Measurements from ENCODE around the gene FSTL4. TPM values are rescaled to one million over a fixed set of nuclear protein-coding genes. Genes with fewer than 3 reads are reported as not detected.

FSTL4 gene
- total and polyA plus RNA-seq, 2 of the 4 experiments (the other 2 are of a cell fraction) = 0.18 TPM; not detected in 1

DNA sequence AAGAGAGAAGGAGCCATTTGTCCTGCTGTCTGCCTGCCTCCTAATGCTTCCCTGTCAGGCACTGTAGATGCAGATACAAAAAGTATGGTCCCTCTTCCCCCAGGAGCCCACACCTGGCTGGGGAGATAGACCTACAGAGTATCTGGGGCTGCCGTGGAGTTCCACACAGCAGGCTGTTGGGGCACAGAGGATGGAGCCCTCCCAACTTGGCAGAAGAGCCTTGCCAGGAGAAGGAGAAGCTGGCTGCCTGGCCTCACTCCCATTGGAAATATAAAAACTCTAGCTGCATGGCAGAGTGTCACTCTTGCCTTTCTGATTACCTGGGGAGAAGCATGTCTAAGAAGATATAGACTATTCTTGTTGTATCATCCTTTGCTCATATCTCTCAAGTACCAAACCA is 160.4 kb downstream of the FSTL4 start:
- H3K18ac ChIP-seq (ENCODE audit: low read depth, low read length) = no peak overlapping the region
- H3K23ac ChIP-seq (ENCODE audit: low read depth, low read length) = no peak overlapping the region
- H3K56ac ChIP-seq (ENCODE audit: extremely low read depth, insufficient read depth, low read length) = no peak overlapping the region
- no peak overlapping the region for H4K91ac ChIP-seq (ENCODE audit: insufficient read depth, low read depth, low read length)
- H2BK20ac ChIP-seq (ENCODE audit: low read depth, low read length) = no peak overlapping the region
- H3K4me1 ChIP-seq (ENCODE audit: control insufficient read depth, insufficient read depth, low read length) = no peaks in the 10 kb centered on the region
- no peak overlapping the region for H3K4me3 ChIP-seq (ENCODE audit: insufficient read depth, low read depth, low read length)
- H3K27me3 ChIP-seq (ENCODE audit: control insufficient read depth, insufficient read depth, low read length) = no peaks in the 10 kb centered on the region; the same call in none of the 2 replicates
- H2AK9ac ChIP-seq (replicated peaks; ENCODE audit: low read depth, low read length, poor library complexity) = no peak overlapping the region
- ChIA-PET POLR2A (ENCODE audit: unreplicated experiment) (no interaction called here), CTCF (no interaction called here)
- no peaks in the 10 kb centered on the region for H4K20me1 ChIP-seq (ENCODE audit: insufficient read depth, low read length)
- no peaks in the 10 kb centered on the region for H3K9me3 ChIP-seq (ENCODE audit: control insufficient read depth, insufficient read depth, low read length)
- H2BK5ac ChIP-seq (ENCODE audit: low read depth, low read length, poor library complexity, severe bottlenecking) = no peak overlapping the region
- TF ChIP-seq, protein P1, sequence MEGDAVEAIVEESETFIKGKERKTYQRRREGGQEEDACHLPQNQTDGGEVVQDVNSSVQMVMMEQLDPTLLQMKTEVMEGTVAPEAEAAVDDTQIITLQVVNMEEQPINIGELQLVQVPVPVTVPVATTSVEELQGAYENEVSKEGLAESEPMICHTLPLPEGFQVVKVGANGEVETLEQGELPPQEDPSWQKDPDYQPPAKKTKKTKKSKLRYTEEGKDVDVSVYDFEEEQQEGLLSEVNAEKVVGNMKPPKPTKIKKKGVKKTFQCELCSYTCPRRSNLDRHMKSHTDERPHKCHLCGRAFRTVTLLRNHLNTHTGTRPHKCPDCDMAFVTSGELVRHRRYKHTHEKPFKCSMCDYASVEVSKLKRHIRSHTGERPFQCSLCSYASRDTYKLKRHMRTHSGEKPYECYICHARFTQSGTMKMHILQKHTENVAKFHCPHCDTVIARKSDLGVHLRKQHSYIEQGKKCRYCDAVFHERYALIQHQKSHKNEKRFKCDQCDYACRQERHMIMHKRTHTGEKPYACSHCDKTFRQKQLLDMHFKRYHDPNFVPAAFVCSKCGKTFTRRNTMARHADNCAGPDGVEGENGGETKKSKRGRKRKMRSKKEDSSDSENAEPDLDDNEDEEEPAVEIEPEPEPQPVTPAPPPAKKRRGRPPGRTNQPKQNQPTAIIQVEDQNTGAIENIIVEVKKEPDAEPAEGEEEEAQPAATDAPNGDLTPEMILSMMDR (conservative IDR thresholded peaks at IDR 0.05; ENCODE audit: low read depth, low read length) = no peak
- TF ChIP-seq CHD1 (IDR thresholded peaks at IDR 0.05; ENCODE audit: low read depth, low read length) (no peak), BHLHE40 (IDR thresholded peaks at IDR 0.05; ENCODE audit: low read depth, low read length) (no peak), CEBPB (IDR thresholded peaks at IDR 0.05; ENCODE audit: low read depth, low read length) (no peak), MXI1 (IDR thresholded peaks at IDR 0.05; ENCODE audit: borderline replicate concordance, low read depth, low read length) (no peak), MAFK (IDR thresholded peaks at IDR 0.05; ENCODE audit: low read depth, low read length) (no peak)
- TF ChIP-seq, protein P2, sequence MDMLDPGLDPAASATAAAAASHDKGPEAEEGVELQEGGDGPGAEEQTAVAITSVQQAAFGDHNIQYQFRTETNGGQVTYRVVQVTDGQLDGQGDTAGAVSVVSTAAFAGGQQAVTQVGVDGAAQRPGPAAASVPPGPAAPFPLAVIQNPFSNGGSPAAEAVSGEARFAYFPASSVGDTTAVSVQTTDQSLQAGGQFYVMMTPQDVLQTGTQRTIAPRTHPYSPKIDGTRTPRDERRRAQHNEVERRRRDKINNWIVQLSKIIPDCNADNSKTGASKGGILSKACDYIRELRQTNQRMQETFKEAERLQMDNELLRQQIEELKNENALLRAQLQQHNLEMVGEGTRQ (IDR thresholded peaks at IDR 0.05; ENCODE audit: low read depth, low read length) = no peak
- H3K79me1 ChIP-seq (ENCODE audit: low read depth in 1 of 2, low read length in 2 of 2) = no peaks in the 10 kb centered on the region
- in situ Hi-C loops (cut with MboI; ENCODE audit: low sequenced_read_pairs) = no loop called here
- H4K5ac ChIP-seq (ENCODE audit: low read depth, low read length) = no peak overlapping the region
- H3K4me2 ChIP-seq (ENCODE audit: low read depth, low read length) = no peak overlapping the region
- no CpG with 5 or more reads among the region's 1 CpG for WGBS, 2 experiments (ENCODE audit: extremely low coverage in 2 of 2, insufficient read length in 1 of 2)
- dilution Hi-C loops (cut with HindIII; ENCODE audit: low sequenced_read_pairs, unreplicated experiment) = no loop called here
- H3K14ac ChIP-seq (replicated peaks; ENCODE audit: low read depth, low read length) = no peak overlapping the region
- no peak for ATAC-seq (ENCODE audit: low read depth)
- no peak overlapping the region for H2BK120ac ChIP-seq (ENCODE audit: low read depth, low read length)
- no peaks in the 10 kb centered on the region for H3K9me1 ChIP-seq (ENCODE audit: insufficient read depth, low read length)
- H3K27ac ChIP-seq (ENCODE audit: insufficient read depth, low read length) = no peak overlapping the region
- H4K8ac ChIP-seq (ENCODE audit: low read depth in 2 of 2, low read length in 2 of 2) = no peak overlapping the region
- BruUV-seq (replicated peaks) = no TSS peak
- no peak overlapping the region for H2BK15ac ChIP-seq (ENCODE audit: low read depth, low read length)
- no peak for DNase-seq
- no peak overlapping the region for H3K4ac ChIP-seq (ENCODE audit: low read depth, low read length)
- H3K9ac ChIP-seq (ENCODE audit: low read depth, low read length) = no peak overlapping the region
- H3K36me3 ChIP-seq (ENCODE audit: control insufficient read depth, insufficient read depth, low read length) = no peaks in the 10 kb centered on the region
- H2AK5ac ChIP-seq (ENCODE audit: low read depth, low read length) = no peak overlapping the region
- no peak overlapping the region for H2AFZ ChIP-seq (replicated peaks; ENCODE audit: low read length, poor library complexity)
- intact Hi-C loops (cut with micrococcal nuclease) = no loop called here

All from IMR-90 (cell line).